ENCODE data around the gene GPR158. TPM values are rescaled to one million over a fixed set of nuclear protein-coding genes. Genes with fewer than 3 reads are reported as not detected.

Gene GPR158
- polyA plus RNA-seq, 6 donors from 2014 or later: not detected

- DNase-seq (no peak), ATAC-seq (ENCODE audit: low read depth in 2 of 2) (no peak)
- no peaks in the 10 kb centered on the region for H3K4me1 Mint-ChIP-seq
- no peaks in the 10 kb centered on the region for H3K36me3 Mint-ChIP-seq
- H3K9me3 Mint-ChIP-seq: no peaks in the 10 kb centered on the region
- H3K4me3 Mint-ChIP-seq: no peak overlapping the region
- H3K27ac Mint-ChIP-seq: no peak overlapping the region
- peaks cover 4 to 11% (median 9%) of the 10 kb centered on the region in 3 donors for H3K27me3 Mint-ChIP-seq
Measured at GRCh38 chr10:25631471-25631870, 456.7 kb downstream of the GPR158 start.

DNA sequence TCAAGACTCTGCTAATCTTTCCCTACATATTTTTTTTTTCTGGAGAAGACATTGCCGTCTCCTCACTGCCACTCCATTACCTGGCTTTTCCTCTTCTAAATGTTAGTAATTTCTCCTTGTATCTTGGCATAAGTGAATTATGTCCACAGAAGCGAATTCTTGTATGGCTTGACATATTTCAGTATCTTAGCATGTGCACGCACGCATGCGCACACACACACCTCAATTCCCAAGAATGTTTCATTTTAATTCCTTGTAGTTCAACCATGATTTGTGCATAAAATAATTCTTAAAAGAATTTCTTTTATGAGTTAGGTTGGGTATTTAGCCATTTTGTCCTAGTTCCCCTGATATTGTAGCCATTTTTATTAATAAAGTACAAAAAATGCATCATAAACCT, 458.0 kb downstream of the GPR158 start:
- ATAC-seq (ENCODE audit: low read depth in 2 of 2): no peak
- no peaks in the 10 kb centered on the region for H3K36me3 Mint-ChIP-seq

GRCh38 chr10:25633542-25633941, 458.7 kb downstream of the GPR158 start:
- DNase-seq: no peak

More for the DNA sequence above, 458.0 kb downstream of the GPR158 start:
- no peaks in the 10 kb centered on the region for H3K9me3 Mint-ChIP-seq
- no peak overlapping the region for H3K4me3 Mint-ChIP-seq
- H3K4me1 Mint-ChIP-seq: no peaks in the 10 kb centered on the region
- peak overlapping the region in 1 of 6 donors; percentile 36 for H3K27ac Mint-ChIP-seq
- peaks cover 4 to 11% (median 9%) of the 10 kb centered on the region in 3 donors for H3K27me3 Mint-ChIP-seq
- no peak for DNase-seq

GRCh38 chr10:25639646-25640045, 464.8 kb downstream of the GPR158 start:
- Mint-ChIP-seq H3K4me3 (no peak overlapping the region), H3K27ac (peak overlapping the region in 1 of 6 donors; percentile 86), H3K27me3 (peaks cover 0 to 4% (median 0%) of the 10 kb centered on the region in 3 donors), H3K9me3 (peaks cover 0 to 1% (median 0%) of the 10 kb centered on the region in 7 donors), H3K4me1 (peaks cover 0 to 5% (median 0%) of the 10 kb centered on the region in 3 donors), H3K36me3 (no peaks in the 10 kb centered on the region)
- ATAC-seq (ENCODE audit: low read depth in 2 of 2): no peak
- DNase-seq: no peak

More at GRCh38 chr10:25633542-25633941, 458.7 kb downstream of the GPR158 start:
- Mint-ChIP-seq H3K36me3 (no peaks in the 10 kb centered on the region), H3K4me1 (no peaks in the 10 kb centered on the region), H3K4me3 (no peak overlapping the region), H3K27ac (peak overlapping the region in 2 of 6 donors; percentile 4 to 26), H3K27me3 (peaks cover 4 to 11% (median 9%) of the 10 kb centered on the region in 3 donors), H3K9me3 (no peaks in the 10 kb centered on the region)
- ATAC-seq (ENCODE audit: low read depth in 2 of 2): no peak

DNA sequence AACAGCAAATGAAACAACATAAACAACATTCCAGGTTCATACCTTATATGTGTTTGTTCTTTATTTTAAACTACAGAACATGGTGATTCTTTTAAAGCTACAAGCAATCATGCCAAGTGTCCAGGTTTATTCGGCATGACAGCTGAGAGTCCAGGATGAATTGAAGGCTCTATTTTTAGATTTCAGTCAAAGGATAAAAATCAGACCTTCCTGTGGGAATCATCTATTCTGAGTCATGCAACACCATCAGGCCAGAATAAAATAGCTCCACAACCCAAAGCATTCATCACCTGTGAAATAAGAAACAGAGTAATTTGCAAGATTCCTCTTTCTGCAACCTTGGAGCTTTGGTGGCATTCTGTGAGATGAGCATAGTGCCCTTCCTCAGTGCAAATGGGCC, 466.8 kb downstream of the GPR158 start:
- H3K4me3 Mint-ChIP-seq: no peak overlapping the region
- DNase-seq (no peak), ATAC-seq (ENCODE audit: low read depth in 2 of 2) (no peak)
- H3K9me3 Mint-ChIP-seq: peaks cover 0 to 2% (median 0%) of the 10 kb centered on the region in 7 donors
- no peaks in the 10 kb centered on the region for H3K36me3 Mint-ChIP-seq
- no peak overlapping the region for H3K27ac Mint-ChIP-seq
- H3K27me3 Mint-ChIP-seq: no peaks in the 10 kb centered on the region
- H3K4me1 Mint-ChIP-seq: peaks cover 0 to 5% (median 0%) of the 10 kb centered on the region in 3 donors

DNA sequence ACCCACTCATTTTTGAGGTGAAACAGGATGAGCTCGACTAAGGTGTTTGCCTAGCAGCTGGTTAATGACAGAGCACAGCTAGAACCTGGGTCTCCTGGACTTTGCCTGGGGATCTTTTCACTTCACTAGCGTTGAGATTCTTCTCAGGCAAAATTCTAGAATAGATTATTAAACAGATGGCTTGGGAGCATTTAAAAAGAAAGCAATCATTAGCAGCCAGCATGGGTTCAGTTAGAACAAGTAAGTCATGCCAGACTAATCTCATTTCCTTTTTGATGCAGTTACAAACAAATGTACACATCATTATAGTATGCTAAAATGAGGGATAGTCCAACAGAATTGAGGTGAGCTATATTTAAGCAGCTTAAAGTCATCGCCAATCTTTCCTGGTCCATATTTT, 467.9 kb downstream of the GPR158 start:
- DNase-seq (no peak), ATAC-seq (ENCODE audit: low read depth in 2 of 2) (no peak)
- Mint-ChIP-seq H3K9me3 (peaks cover 0 to 2% (median 0%) of the 10 kb centered on the region in 7 donors), H3K4me3 (no peak overlapping the region), H3K27me3 (peaks cover 0 to 4% (median 0%) of the 10 kb centered on the region in 3 donors), H3K36me3 (no peaks in the 10 kb centered on the region), H3K27ac (no peak overlapping the region), H3K4me1 (peaks cover 0 to 5% (median 0%) of the 10 kb centered on the region in 3 donors)

DNA sequence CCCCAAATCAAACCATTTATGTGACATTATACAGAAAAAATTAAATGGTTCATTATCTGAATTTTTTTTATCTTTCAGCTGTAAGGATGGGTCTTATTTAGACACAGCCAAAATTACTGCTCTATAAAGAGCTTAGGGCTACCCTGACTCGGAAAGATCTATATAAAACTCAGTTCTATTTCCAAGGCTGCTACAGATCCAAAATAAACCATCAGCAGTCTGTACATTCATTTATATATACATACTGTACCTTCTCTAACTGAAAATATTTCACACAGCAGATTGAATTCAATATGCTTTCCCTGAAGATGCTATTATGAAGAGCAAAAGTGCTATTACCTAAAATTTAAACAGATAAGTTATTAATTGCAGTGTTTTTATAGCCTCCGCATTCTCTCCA, 471.6 kb downstream of the GPR158 start:
- no peak overlapping the region for H3K4me3 Mint-ChIP-seq
- peaks cover 0 to 2% (median 0%) of the 10 kb centered on the region in 7 donors for H3K9me3 Mint-ChIP-seq
- no peaks in the 10 kb centered on the region for H3K36me3 Mint-ChIP-seq

GRCh38 chr10:25651534-25651933, 476.7 kb downstream of the GPR158 start:
- Mint-ChIP-seq H3K27ac (no peak overlapping the region), H3K36me3 (no peaks in the 10 kb centered on the region), H3K27me3 (peaks cover 6 to 13% (median 8%) of the 10 kb centered on the region in 3 donors), H3K9me3 (peaks cover 0 to 3% (median 0%) of the 10 kb centered on the region in 7 donors), H3K4me3 (no peak overlapping the region), H3K4me1 (peaks cover 12 to 21% (median 15%) of the 10 kb centered on the region in 3 donors)
- DNase-seq: no peak
- ATAC-seq (ENCODE audit: low read depth in 2 of 2): no peak

More for the DNA sequence above, 471.6 kb downstream of the GPR158 start:
- H3K27ac Mint-ChIP-seq: no peak overlapping the region
- no peak for ATAC-seq (ENCODE audit: low read depth in 2 of 2)
- DNase-seq: no peak
- peaks cover 6 to 12% (median 8%) of the 10 kb centered on the region in 3 donors for H3K4me1 Mint-ChIP-seq
- H3K27me3 Mint-ChIP-seq: peaks cover 6 to 8% (median 7%) of the 10 kb centered on the region in 3 donors

Other genes starting within 250 kb of the GPR158 start
- under 1 TPM in 3 of 6 donors, not detected in 3; 0.15 to 0.38 (median 0.32) TPM for gene PRTFDC1, start 222.4 kb upstream of the GPR158 start, polyA plus RNA-seq (ENCODE audit: low read depth in 6 of 6)
- gene ENKUR, start 158.8 kb upstream of the GPR158 start, polyA plus RNA-seq (ENCODE audit: low read depth in 6 of 6): 1 to 10 TPM in 1 of 6 donors, under 1 TPM in 3, not detected in 2; 0.61 to 3.1 (median 0.70) TPM
- gene THNSL1, start 158.4 kb upstream of the GPR158 start, polyA plus RNA-seq (ENCODE audit: low read depth in 6 of 6): 1 to 10 TPM; 2.2 to 6.2 (median 4.2) TPM